Central memory CD4-positive, alpha-beta T cell (primary cell): ENCODE results near the gene GRID1.

Source experiments
- DNase-seq: peaks from one replicate; pipeline ENCODE4 v3.0.0; 2022

Gene GRID1

GRCh38 chr10:85657476-85658113, 709.0 kb downstream of the GRID1 start:
- DNase-seq = no peak

GRCh38 chr10:85655411-85655810, 711.2 kb downstream of the GRID1 start:
- no peak for DNase-seq

GRCh38 chr10:85651497-85651882, 715.1 kb downstream of the GRID1 start:
- DNase-seq = no peak

- no peak for DNase-seq
These were observed 715.7 kb downstream of the GRID1 start for GRCh38 chr10:85650791-85651496.

- DNase-seq = no peak
These were observed 717.1 kb downstream of the GRID1 start for GRCh38 chr10:85649461-85649860.

GRCh38 chr10:85648279-85648754, 718.3 kb downstream of the GRID1 start:
- no peak for DNase-seq

GRCh38 chr10:85647741-85648140, 718.9 kb downstream of the GRID1 start:
- no peak for DNase-seq

GRCh38 chr10:85645926-85646711, 720.5 kb downstream of the GRID1 start:
- no peak for DNase-seq

GRCh38 chr10:85645053-85645452, 721.5 kb downstream of the GRID1 start:
- DNase-seq = no peak

- DNase-seq = no peak
These were observed 722.6 kb downstream of the GRID1 start for GRCh38 chr10:85643845-85644525.

GRCh38 chr10:85643171-85643844, 723.3 kb downstream of the GRID1 start:
- no peak for DNase-seq

- no peak for DNase-seq
These were observed 724.0 kb downstream of the GRID1 start for GRCh38 chr10:85642421-85643170.

- DNase-seq = no peak
These were observed 724.5 kb downstream of the GRID1 start for GRCh38 chr10:85642082-85642420.

GRCh38 chr10:85641479-85642009, 725.1 kb downstream of the GRID1 start:
- DNase-seq = no peak

GRCh38 chr10:85638797-85639196, 727.8 kb downstream of the GRID1 start:
- no peak for DNase-seq

GRCh38 chr10:85635650-85636049, 730.9 kb downstream of the GRID1 start:
- DNase-seq = no peak

- no peak for DNase-seq
These were observed 742.1 kb downstream of the GRID1 start for GRCh38 chr10:85624511-85624910.

- no peak for DNase-seq
These were observed 742.8 kb downstream of the GRID1 start for GRCh38 chr10:85623758-85624157.

- DNase-seq = no peak
These were observed 743.3 kb downstream of the GRID1 start for GRCh38 chr10:85623342-85623741.

- DNase-seq = no peak
These were observed 744.2 kb downstream of the GRID1 start for GRCh38 chr10:85622425-85622824.

GRCh38 chr10:85621562-85621961, 745.0 kb downstream of the GRID1 start:
- DNase-seq = no peak

- DNase-seq = no peak
These were observed 745.8 kb downstream of the GRID1 start for GRCh38 chr10:85620807-85621206.
